GM12878 (cell line): ENCODE measurements around the gene SUSD6. TPM values are rescaled to one million over a fixed set of nuclear protein-coding genes. Genes with fewer than 3 reads are reported as not detected.

ENCODE experiments used
- ATAC-seq: fragments of 200-7000 bp; cut with Tn5 transposase; 3 replicates; pipeline ENCODE4 v1.9.1; 2020; ENCODE audit warnings: mild to moderate bottlenecking, moderate library complexity
- BruUV-seq: library from RNA; stranded (reverse); fragments of 400-500 nt; replicated peaks from 2 replicates; lab custom pipeline; 2021; lab: Mats Ljungman, UMichigan
- CTCF ChIA-PET: fragments of 300-600 bp; sonication (Branson Sonifier 250); formaldehyde crosslinking; extraction: SDS; loops from one replicate; lab custom pipeline; 2021; ENCODE audit warnings: inconsistent platforms; lab: Yijun Ruan, JAX
- POLR2A ChIA-PET: fragments of 350-600 bp; formaldehyde crosslinking; extraction: SDS; loops from one replicate; lab custom pipeline; 2021; ENCODE audit warnings: inconsistent platforms; lab: Charles Lee
- RAD21 ChIA-PET: fragments of 300-600 bp; sonication (Branson Sonifier 250); formaldehyde crosslinking; loops from one replicate; lab custom pipeline; 2023; ENCODE audit warnings: antibody characterized with exemption; ENCODE audit not compliant: unreplicated experiment; lab: Charles Lee
- SMC1A ChIA-PET: fragments of 300-600 bp; sonication (Branson Sonifier 250); formaldehyde crosslinking; loops from one replicate; lab custom pipeline; 2023; ENCODE audit not compliant: unreplicated experiment, uncharacterized antibody; lab: Charles Lee
- DNase-seq: peaks from one replicate; pipeline ENCODE4 v3.0.0-alpha.2; 2011; ENCODE audit warnings: low read depth, low spot score
- FAIRE-seq: peaks from 3 replicates; lab custom pipeline; 2011; peaks lifted over from hg19 to GRCh38; lab: Jason Lieb, UNC
- H2AFZ ChIP-seq: 2 replicates; pipeline ENCODE4 v1.6.0; 2011; ENCODE audit warnings: low read depth, low read length, control low read depth; ENCODE audit not compliant: control insufficient read depth
- H3K27ac ChIP-seq: 2 replicates; pipeline ENCODE4 v1.5.1; 2011; ENCODE audit warnings: control low read depth; ENCODE audit not compliant: control insufficient read depth, insufficient read depth
- H3K27me3 ChIP-seq, 2 experiments: replicated peaks in 1 of 2; 2 replicates each; pipeline versions ENCODE4 v1.6.0 to v1.6.1; 2011; ENCODE audit warnings: low read length in 1 of 2; ENCODE audit not compliant: control insufficient read depth in 2 of 2, insufficient read depth in 2 of 2
- H3K36me3 ChIP-seq, 2 experiments: 2 replicates each; pipeline ENCODE4 v1.5.1; 2011; ENCODE audit warnings: low read length in 1 of 2; ENCODE audit not compliant: control insufficient read depth in 2 of 2, insufficient read depth in 2 of 2
- H3K4me1 ChIP-seq: 2 replicates; pipeline ENCODE4 v1.6.1; 2011; ENCODE audit warnings: mild to moderate bottlenecking, low read length, moderate library complexity, mixed read lengths; ENCODE audit not compliant: control insufficient read depth, insufficient read depth
- H3K4me2 ChIP-seq: 2 replicates; pipeline ENCODE4 v1.6.0; 2011; ENCODE audit warnings: control low read depth; ENCODE audit not compliant: control insufficient read depth, insufficient read depth
- H3K4me3 ChIP-seq: fragments of 200-600 bp; sonication (generic); 2 replicates; pipeline ENCODE4 v1.5.1; 2016
- H3K79me2 ChIP-seq: 2 replicates; pipeline ENCODE4 v1.6.0; 2011; ENCODE audit warnings: low read length; ENCODE audit not compliant: control insufficient read depth, insufficient read depth
- H3K9ac ChIP-seq: 2 replicates; pipeline ENCODE4 v1.8.0; 2011; ENCODE audit warnings: low read length, control low read depth, mixed read lengths; ENCODE audit not compliant: control insufficient read depth, insufficient read depth
- H3K9me3 ChIP-seq: replicated peaks from 3 replicates; pipeline ENCODE4 v1.5.1; 2011; ENCODE audit warnings: mild to moderate bottlenecking, low read length; ENCODE audit not compliant: control insufficient read depth, insufficient read depth
- H4K20me1 ChIP-seq: 2 replicates; pipeline ENCODE4 v1.6.0; 2011; ENCODE audit not compliant: control insufficient read depth, insufficient read depth
- ATF7 ChIP-seq: fragments of 450-650 bp; IDR thresholded peaks from 2 replicates; pipeline ENCODE4 v1.6.1; 2016; ENCODE audit warnings: low read depth, mild to moderate bottlenecking
- BACH1 ChIP-seq: fragments of 450-650 bp; IDR thresholded peaks from 2 replicates; pipeline ENCODE4 v1.6.1; 2017; ENCODE audit warnings: mild to moderate bottlenecking, borderline replicate concordance
- CHD2 ChIP-seq: IDR thresholded peaks from 2 replicates; pipeline ENCODE4 v1.6.1; 2011; ENCODE audit warnings: low read depth, low read length, improper control_type of control experiment, borderline replicate concordance
- FOXM1 ChIP-seq: IDR thresholded peaks from 2 replicates; pipeline ENCODE4 v1.6.1; 2012; ENCODE audit warnings: low read depth, mild to moderate bottlenecking, inconsistent platforms, low read length, moderate library complexity
- HDGF ChIP-seq: fragments of 450-650 bp; IDR thresholded peaks from 2 replicates; pipeline ENCODE4 v1.6.1; 2016; ENCODE audit warnings: antibody characterized with exemption
- IKZF1 ChIP-seq: fragments of 450-650 bp; conservative IDR thresholded peaks from 2 replicates; pipeline ENCODE4 v1.6.1; 2017; ENCODE audit warnings: antibody characterized with exemption, mild to moderate bottlenecking
- MTA2 ChIP-seq: fragments of 450-650 bp; IDR thresholded peaks from 2 replicates; pipeline ENCODE4 v1.6.1; 2016; ENCODE audit warnings: low read depth, mild to moderate bottlenecking, moderate library complexity
- NBN ChIP-seq: fragments of 450-650 bp; IDR thresholded peaks from 2 replicates; pipeline ENCODE4 v1.6.1; 2016
- SMAD1 ChIP-seq: fragments of 450-650 bp; IDR thresholded peaks from 2 replicates; pipeline ENCODE4 v1.6.1; 2018; ENCODE audit warnings: mild to moderate bottlenecking, low read depth; ENCODE audit not compliant: partially characterized antibody
- STAT1 ChIP-seq: fragments of 450-650 bp; conservative IDR thresholded peaks from 2 replicates; pipeline ENCODE4 v1.6.1; 2014; ENCODE audit warnings: antibody characterized with exemption, mild to moderate bottlenecking
- WGBS: methylation state at CpG from one replicate; pipeline ENCODE4 v1.1.6; 2016; ENCODE audit warnings: low lambda C conversion rate; ENCODE audit not compliant: insufficient replicate concordance, insufficient coverage; ENCODE audit errors: missing lambda C conversion rate; 5-methylcytosine and 5-hydroxymethylcytosine counted together
- in situ Hi-C: fragments of 300-500 bp; cut with MboI; formaldehyde crosslinking; loops from 9 replicates; pipeline ENCODE4 v1.14.3; 2018; ENCODE audit warnings: mixed read lengths
- intact Hi-C: fragments of 100-400 bp; cut with micrococcal nuclease; formaldehyde crosslinking; loops from one replicate; pipeline ENCODE4 v1.14.2; 2022; ENCODE audit not compliant: unreplicated experiment
- polyA plus RNA-seq, 11 experiments: library from polyadenylated mRNA; depleted of rRNA in 4 of 11; unstranded in 6 of 11; stranded (reverse) in 5 of 11; fragments of >200 nt; fragmentation: Nextera tagmentation in 4 of 11; fragmentation: Illumina TruSeq in 1 of 11; extraction: Ambion mirVana in 4 of 11; extraction: Trizol in 1 of 11; gene quantifications; 1 replicate in 1 of 11; 2 replicates in 10 of 11; pipeline versions ENCODE4 v1.2.1 to v1.2.3, GENCODE V29; 2011 to 2016; ENCODE audit warnings: inconsistent platforms in 2 of 11, missing spikeins in 2 of 11, low read depth in 1 of 11
- total RNA-seq, 4 experiments: library from RNA; depleted of rRNA in 3 of 4; stranded (reverse); fragments of >200 nt in 3 of 4; fragmentation: Illumina TruSeq in 1 of 4; extraction: Trizol in 1 of 4; gene quantifications; 2 replicates each; pipeline versions ENCODE4 v1.2.1 to v1.2.3, GENCODE V29; 2013 to 2021
- TF ChIP-seq, protein P1 (sequence below): fragments of 450-650 bp; IDR thresholded peaks from 2 replicates; pipeline ENCODE4 v1.6.1; 2016; ENCODE audit warnings: mild to moderate bottlenecking, moderate library complexity, borderline replicate concordance
- TF ChIP-seq, protein P2 (sequence below): fragments of 450-650 bp; IDR thresholded peaks from 2 replicates; pipeline ENCODE4 v1.6.1; 2018; ENCODE audit warnings: mild to moderate bottlenecking, low read depth, moderate library complexity; ENCODE audit not compliant: partially characterized antibody
- TF ChIP-seq, protein P3 (sequence below): fragments of 450-650 bp; IDR thresholded peaks from 2 replicates; pipeline ENCODE4 v1.6.1; 2017; ENCODE audit warnings: low read depth, mild to moderate bottlenecking, moderate library complexity
- TF ChIP-seq, protein P4 (sequence below): fragments of 450-650 bp; IDR thresholded peaks from 2 replicates; pipeline ENCODE4 v1.6.1; 2016; ENCODE audit warnings: mild to moderate bottlenecking

Gene SUSD6
- total and polyA plus RNA-seq, 10 of the 15 experiments (the other 5 are each of a cell fraction or from before 2014, with no cell fraction given) = 6.6 to 39.8 (median 20.2) TPM

DNA sequence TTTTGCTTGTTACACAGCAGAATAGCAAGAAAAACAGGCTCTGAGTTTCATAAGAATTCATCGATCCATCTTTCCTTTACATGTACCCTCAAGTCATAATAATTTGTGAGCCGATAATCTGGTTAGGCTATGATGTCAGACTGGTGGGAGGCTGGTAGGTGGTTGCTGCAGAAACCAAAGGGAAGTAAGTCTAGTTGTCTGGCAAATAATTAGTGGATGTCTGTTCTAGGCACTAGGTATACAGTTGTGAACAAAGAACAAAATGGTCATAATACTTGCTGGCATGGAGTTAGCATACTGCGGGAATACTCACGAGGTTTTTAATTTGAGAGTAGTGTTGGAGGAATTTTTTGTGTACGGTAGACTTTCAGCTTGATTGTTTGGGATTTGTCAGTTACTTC lies 8.8 kb downstream of the SUSD6 start:
- H3K79me2 ChIP-seq = peaks cover 99% of the 10 kb centered on the region
- H2AFZ ChIP-seq = no peak overlapping the region
- intact Hi-C loops (no loop called here), in situ Hi-C loops (no loop called here)
- CTCF ChIA-PET = interaction anchor here (0.5 to 1.1 kb wide), 4 partner anchors 8 to 12 kb away, joined by 3 to 5 read pairs (median 4); no protein-coding TSS in a partner anchor
- no peaks in the 10 kb centered on the region; the same call in 1 of the 2 replicates for H4K20me1 ChIP-seq
- peak overlapping the region; percentile 99 for H3K4me2 ChIP-seq
- H3K27me3 ChIP-seq = no peaks in the 10 kb centered on the region
- no peak for FAIRE-seq
- BruUV-seq = no TSS peak
- H3K36me3 ChIP-seq = peaks cover 0 to 10% of the 10 kb centered on the region in 2 experiments; a peak in 3 of 4 replicates
- no peak for DNase-seq
- POLR2A ChIA-PET = interaction anchor here (0.6 to 1.4 kb wide), 3 partner anchors 10 to 26 kb away, joined by 3 read pairs; no protein-coding TSS in a partner anchor
- H3K9me3 ChIP-seq = no peaks in the 10 kb centered on the region
- peak overlapping the region; percentile 97 for H3K27ac ChIP-seq
- WGBS = 40% methylated on average over 5 of the region's 5 CpGs
- peak overlapping the region; percentile 64; the same call in 1 of the 2 replicates for H3K4me3 ChIP-seq
- ATAC-seq = peak; percentile 51
- SMC1A ChIA-PET = interaction anchor here (1.2 to 11.9 kb wide), 5 partner anchors 8 to 33 kb away, joined by 4 to 164 read pairs (median 9); partner anchors contain the start of gene SUSD6
- RAD21 ChIA-PET = interaction anchor here (1.1 to 3.5 kb wide), 4 partner anchors 10 to 29 kb away, joined by 3 to 18 read pairs (median 4); no protein-coding TSS in a partner anchor
- peaks cover 62% of the 10 kb centered on the region for H3K4me1 ChIP-seq
- H3K9ac ChIP-seq = no peak overlapping the region
- TF ChIP-seq IKZF1 = peak; percentile 51; the same call in 1 of the 2 replicates
- TF ChIP-seq, protein P1, sequence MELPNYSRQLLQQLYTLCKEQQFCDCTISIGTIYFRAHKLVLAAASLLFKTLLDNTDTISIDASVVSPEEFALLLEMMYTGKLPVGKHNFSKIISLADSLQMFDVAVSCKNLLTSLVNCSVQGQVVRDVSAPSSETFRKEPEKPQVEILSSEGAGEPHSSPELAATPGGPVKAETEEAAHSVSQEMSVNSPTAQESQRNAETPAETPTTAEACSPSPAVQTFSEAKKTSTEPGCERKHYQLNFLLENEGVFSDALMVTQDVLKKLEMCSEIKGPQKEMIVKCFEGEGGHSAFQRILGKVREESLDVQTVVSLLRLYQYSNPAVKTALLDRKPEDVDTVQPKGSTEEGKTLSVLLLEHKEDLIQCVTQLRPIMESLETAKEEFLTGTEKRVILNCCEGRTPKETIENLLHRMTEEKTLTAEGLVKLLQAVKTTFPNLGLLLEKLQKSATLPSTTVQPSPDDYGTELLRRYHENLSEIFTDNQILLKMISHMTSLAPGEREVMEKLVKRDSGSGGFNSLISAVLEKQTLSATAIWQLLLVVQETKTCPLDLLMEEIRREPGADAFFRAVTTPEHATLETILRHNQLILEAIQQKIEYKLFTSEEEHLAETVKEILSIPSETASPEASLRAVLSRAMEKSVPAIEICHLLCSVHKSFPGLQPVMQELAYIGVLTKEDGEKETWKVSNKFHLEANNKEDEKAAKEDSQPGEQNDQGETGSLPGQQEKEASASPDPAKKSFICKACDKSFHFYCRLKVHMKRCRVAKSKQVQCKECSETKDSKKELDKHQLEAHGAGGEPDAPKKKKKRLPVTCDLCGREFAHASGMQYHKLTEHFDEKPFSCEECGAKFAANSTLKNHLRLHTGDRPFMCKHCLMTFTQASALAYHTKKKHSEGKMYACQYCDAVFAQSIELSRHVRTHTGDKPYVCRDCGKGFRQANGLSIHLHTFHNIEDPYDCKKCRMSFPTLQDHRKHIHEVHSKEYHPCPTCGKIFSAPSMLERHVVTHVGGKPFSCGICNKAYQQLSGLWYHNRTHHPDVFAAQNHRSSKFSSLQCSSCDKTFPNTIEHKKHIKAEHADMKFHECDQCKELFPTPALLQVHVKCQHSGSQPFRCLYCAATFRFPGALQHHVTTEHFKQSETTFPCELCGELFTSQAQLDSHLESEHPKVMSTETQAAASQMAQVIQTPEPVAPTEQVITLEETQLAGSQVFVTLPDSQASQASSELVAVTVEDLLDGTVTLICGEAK = no peak
- TF ChIP-seq ATF7 = peak; percentile 82
- no peak for TF ChIP-seq FOXM1
- TF ChIP-seq MTA2 = peak; percentile 35; the same call in 1 of the 2 replicates
- TF ChIP-seq, protein P2, sequence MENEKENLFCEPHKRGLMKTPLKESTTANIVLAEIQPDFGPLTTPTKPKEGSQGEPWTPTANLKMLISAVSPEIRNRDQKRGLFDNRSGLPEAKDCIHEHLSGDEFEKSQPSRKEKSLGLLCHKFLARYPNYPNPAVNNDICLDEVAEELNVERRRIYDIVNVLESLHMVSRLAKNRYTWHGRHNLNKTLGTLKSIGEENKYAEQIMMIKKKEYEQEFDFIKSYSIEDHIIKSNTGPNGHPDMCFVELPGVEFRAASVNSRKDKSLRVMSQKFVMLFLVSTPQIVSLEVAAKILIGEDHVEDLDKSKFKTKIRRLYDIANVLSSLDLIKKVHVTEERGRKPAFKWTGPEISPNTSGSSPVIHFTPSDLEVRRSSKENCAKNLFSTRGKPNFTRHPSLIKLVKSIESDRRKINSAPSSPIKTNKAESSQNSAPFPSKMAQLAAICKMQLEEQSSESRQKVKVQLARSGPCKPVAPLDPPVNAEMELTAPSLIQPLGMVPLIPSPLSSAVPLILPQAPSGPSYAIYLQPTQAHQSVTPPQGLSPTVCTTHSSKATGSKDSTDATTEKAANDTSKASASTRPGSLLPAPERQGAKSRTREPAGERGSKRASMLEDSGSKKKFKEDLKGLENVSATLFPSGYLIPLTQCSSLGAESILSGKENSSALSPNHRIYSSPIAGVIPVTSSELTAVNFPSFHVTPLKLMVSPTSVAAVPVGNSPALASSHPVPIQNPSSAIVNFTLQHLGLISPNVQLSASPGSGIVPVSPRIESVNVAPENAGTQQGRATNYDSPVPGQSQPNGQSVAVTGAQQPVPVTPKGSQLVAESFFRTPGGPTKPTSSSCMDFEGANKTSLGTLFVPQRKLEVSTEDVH = no peak
- no peak for TF ChIP-seq CHD2
- TF ChIP-seq NBN = 0 out of 2 replicates have a peak, but pooled peaks have one; percentile 46
- no peak for TF ChIP-seq STAT1
- no peak for TF ChIP-seq HDGF
- TF ChIP-seq, protein P3, sequence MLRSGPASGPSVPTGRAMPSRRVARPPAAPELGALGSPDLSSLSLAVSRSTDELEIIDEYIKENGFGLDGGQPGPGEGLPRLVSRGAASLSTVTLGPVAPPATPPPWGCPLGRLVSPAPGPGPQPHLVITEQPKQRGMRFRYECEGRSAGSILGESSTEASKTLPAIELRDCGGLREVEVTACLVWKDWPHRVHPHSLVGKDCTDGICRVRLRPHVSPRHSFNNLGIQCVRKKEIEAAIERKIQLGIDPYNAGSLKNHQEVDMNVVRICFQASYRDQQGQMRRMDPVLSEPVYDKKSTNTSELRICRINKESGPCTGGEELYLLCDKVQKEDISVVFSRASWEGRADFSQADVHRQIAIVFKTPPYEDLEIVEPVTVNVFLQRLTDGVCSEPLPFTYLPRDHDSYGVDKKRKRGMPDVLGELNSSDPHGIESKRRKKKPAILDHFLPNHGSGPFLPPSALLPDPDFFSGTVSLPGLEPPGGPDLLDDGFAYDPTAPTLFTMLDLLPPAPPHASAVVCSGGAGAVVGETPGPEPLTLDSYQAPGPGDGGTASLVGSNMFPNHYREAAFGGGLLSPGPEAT = peak; percentile 40; the same call in 1 of the 2 replicates
- no peak for TF ChIP-seq BACH1
- TF ChIP-seq, protein P4, sequence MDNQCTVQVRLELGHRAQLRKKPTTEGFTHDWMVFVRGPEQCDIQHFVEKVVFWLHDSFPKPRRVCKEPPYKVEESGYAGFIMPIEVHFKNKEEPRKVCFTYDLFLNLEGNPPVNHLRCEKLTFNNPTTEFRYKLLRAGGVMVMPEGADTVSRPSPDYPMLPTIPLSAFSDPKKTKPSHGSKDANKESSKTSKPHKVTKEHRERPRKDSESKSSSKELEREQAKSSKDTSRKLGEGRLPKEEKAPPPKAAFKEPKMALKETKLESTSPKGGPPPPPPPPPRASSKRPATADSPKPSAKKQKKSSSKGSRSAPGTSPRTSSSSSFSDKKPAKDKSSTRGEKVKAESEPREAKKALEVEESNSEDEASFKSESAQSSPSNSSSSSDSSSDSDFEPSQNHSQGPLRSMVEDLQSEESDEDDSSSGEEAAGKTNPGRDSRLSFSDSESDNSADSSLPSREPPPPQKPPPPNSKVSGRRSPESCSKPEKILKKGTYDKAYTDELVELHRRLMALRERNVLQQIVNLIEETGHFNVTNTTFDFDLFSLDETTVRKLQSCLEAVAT = peak; percentile 50; the same call in 1 of the 2 replicates
- no peak for TF ChIP-seq SMAD1
